Activated T-helper 1 cell treated with anti-CD3 and anti-CD28 coated beads, Interleukin-2, amount 50 U/mL, for 16 hours (primary cell): ENCODE measurements around the gene IL10RA.

Experiments
- DNase-seq, 2 donors: peaks; one replicate each; pipeline ENCODE4 v3.0.0-alpha.2; 2020; ENCODE audit warnings: low read depth in 1 of 2, low spot score in 1 of 2

The IL10RA gene

DNA sequence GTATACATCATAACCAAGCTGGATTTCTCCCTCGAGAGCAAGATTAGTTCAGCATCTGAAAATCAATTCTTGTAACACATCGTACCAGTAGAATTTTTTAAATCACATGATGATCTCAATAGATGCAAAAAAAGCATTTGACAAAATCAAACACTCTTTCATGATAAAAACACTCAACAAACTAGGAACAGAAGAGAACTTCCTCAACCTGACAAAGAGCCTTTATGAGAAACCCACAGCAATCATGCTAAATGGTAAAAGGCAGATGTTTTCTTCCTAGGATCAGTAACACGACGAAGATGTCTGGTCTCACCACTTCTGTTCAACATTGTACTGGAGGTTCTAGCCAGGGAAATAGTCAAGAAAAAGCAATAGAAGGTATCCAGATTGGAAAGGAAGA, 56.6 kb downstream of the IL10RA start:
- DNase-seq, result no peak

DNA sequence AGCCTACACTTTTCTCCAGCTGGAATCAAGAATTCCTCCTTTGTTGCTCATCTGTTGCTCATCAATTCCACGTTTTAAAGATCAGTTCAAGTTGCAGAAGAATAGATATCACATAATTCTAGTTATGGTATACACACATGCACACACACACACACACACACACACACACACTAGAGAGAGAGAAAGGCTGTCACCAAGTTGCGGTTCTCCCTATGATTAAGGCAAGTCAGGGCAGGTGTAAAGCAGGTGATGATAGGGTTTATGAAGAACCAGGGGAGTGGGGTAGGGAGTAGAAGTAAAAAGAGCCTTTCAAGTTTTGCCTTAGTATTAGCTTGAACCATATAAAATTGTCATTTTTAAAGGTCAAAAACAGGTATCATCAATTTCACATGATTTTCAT, 59.0 kb downstream of the IL10RA start:
- no peak for DNase-seq

DNA sequence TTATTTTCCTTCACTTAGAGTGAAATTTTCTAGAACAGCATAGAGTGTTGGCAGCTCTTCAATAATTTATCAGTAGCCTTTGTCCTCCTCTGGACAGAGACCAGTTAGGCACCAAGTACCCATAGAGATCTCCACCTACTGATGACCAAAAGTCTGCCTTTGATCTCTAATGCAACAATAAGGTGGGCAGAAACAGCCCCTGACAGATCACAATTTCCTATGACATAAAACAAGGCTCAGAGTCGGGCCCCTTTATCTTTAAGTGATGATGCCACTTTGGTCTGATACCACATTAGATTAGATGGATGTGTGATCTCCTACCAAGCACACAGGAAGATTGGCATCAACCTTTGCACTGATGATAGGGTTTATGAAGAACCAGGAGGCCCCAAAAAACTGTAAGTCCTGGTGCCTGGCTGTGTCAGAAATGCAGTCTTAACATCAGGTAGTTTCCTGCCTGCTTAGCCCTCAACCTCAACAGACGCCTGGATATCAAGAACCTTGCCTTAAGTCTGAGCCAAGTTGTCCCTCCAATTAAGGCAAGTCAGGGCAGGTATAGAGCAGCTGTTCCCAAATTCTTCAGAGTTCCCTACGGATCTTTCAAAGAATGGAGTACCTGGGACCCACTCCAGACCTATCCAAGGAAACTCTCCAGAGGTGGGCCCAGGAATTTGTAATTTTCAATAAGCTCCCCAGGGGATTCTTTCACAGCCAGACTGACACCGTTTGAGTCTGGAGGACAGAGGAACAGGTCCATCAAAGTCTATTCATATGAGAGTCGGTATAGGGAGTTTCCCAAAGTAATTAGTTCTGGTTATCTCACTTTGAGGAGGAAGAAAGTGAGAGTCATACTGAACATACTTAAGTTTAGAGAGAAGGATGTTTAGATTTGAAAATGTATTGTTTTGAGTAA, 60.1 kb downstream of the IL10RA start:
- no peak for DNase-seq

DNA sequence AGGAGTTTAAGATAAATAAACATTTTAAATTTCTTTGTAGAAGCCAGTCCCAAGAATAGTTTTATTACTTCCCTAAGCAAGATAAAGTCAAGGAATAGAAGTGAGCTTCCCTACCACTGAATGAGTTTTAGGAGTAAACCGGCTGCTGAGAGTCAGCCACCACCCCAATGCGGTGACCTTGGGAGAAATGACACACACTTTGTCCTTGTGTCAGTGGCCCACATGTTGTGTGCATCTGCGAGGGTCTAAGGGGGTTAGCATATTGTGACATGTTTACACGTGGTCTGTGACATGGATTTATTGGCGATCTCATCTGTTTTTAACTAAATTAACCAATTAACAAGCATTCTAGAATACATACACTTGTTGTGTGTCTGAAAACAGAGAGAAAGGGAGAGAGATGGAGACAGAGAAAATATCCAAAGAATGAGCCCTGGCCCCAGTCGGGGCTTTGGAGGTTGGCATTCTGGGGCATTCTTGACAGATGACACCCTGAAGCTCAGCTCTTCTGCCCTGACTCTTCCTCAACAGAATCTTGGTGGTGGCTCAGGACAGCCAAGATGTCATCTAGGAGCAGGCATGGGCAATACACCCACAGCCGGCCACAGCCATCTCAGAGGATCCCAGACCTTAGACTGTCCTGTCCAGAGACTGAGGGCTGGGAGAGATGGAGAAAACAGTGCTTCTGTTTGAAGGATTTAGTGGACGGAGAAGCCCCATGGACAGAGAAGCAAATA, 60.9 kb downstream of the IL10RA start:
- no peak for DNase-seq

DNA sequence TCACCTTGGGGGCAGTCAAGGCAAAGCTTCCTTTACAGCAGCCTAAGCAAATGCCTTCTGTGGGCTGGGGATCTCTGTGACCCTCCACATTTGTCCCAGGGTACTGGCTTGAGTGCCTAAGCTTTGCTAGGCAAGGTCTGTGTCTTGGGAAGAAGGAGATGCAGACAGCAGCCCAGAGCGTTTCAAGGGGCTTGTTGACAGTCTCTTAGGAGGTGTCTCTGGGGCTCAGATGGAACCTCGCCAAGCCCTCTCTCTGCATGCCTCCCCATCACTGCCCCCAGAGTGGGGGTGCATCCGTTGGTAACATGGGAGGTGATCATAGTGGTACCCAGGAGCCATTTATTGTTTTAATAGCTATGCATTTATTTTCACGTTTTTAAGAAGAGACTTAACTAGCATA, 61.6 kb downstream of the IL10RA start:
- no peak for DNase-seq

DNA sequence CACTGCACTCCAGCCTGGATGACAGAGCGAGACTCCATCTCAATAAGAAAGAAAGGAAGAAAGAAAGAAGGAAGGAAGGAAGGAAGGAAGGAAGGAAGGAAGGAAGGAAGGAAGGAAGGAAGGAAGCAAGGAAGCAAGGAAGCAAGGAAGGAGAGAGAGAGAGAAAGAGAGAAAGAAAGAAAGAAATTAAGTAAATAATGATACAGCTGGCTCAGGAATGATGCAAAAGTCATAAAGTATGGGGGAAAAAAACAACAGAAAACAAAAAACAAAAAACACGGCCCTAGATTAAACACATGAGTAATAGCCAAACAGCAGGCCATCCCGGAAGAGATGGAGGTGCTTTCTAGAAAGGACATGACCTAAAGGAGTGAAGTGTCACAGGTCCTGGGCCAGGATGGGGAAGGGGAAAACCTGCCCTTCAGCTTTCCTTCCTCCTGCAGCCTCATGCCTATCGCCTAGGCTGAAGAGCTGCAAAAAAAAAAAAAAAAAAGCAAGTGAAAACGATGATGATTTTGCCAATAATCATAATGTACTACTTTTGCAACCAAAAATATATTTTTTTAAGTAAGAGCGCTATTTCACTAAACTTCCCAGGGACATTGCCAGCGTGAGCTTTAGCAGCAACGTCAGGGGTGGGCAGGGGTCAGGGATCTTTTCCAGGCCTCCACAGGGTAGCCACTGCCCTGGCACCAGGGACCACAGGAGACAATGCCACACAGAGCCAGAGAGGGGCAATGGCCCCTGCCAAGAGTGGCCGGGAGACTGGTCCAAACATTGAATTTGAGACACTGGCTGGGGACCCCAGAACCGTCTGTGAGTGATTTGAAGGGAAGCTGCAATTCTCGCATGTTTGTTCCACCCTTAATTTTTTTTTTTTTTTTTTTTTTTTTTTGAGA, 62.5 kb downstream of the IL10RA start:
- DNase-seq, result no peak

DNA sequence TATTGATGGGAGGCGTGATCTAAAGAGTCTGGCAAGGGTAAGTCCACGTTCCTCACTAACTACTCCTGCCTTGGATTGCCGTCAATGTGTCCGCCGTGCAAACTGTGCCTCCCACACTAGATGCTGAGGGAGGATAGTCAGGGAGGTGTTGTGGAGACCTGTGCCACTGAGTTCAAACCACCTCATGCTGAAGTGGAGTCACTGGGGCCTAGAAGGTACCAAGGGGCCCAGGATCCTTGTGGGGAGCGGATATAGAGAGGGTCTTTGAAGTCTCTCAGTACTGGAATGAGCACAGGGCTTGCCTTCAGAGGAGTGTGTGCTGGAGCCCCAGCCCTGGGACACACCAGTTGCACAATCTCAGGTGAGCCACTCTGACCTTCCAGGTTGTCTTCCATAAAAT, 63.6 kb downstream of the IL10RA start:
- no peak for DNase-seq

DNA sequence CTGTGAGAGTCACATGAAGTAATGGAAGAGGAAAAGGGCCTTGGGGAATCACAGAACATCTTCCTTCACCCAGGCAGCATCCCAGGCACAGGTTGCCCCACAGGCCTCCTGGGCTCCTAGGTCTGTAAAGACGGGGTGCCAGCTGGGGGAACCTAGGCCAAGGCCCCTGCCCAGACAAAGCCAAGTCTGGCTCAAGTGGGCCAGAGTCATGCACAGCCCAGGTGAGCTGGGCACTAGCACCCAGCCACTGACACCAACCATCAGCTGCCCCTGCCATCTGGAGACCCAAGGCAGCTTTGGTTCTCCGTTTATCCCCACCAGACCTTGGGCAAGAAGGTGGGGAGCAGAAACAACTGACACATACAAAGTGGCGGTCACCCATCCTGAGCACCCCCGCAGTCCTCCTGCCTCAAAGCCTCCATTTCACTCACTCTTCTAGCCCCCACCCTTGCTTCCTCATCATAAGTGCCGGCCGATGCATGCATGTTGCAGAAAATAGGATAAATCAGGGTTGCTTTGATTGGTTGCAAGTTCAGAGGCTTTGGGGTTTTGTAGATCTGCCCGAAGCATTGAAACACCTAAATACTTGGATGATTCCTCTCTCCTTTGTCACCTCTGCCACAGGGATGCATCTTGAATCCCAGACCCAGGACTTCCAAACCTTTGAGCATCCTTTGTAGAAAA, 64.2 kb downstream of the IL10RA start:
- no peak for DNase-seq
